NCI-H345 (cell line): ENCODE measurements around the gene DROSHA.
"Not testable (repeated sequence)": the region's sequence is repeated elsewhere in the genome, so short reads cannot be mapped to it uniquely, and the experiment has no call there.

Experiments
- DNase-seq: peaks from one replicate; lab custom pipeline; 2025; lab: John Stamatoyannopoulos, UW

The DROSHA gene

GRCh38 chr5:31416547-31416946, 115.3 kb downstream of the DROSHA start:
- no peak for DNase-seq

- DNase-seq: no peak
Measured at GRCh38 chr5:31415960-31416359, 115.9 kb downstream of the DROSHA start.

GRCh38 chr5:31415009-31415923, 116.6 kb downstream of the DROSHA start:
- no peak for DNase-seq

GRCh38 chr5:31413030-31413812, 118.7 kb downstream of the DROSHA start:
- no peak for DNase-seq

GRCh38 chr5:31412324-31412723, 119.6 kb downstream of the DROSHA start:
- DNase-seq: no peak

- DNase-seq: no peak
Measured at GRCh38 chr5:31410089-31410488, 121.8 kb downstream of the DROSHA start.

GRCh38 chr5:31408814-31409213, 123.1 kb downstream of the DROSHA start:
- DNase-seq: no peak

GRCh38 chr5:31407921-31408693, 123.8 kb downstream of the DROSHA start:
- DNase-seq: no peak

GRCh38 chr5:31404325-31404724, 127.6 kb downstream of the DROSHA start:
- no peak for DNase-seq

GRCh38 chr5:31401691-31402090, 130.2 kb downstream of the DROSHA start:
- DNase-seq: no peak

GRCh38 chr5:31397926-31398557, 133.9 kb downstream of the DROSHA start:
- no peak for DNase-seq

- no peak for DNase-seq
Measured at GRCh38 chr5:31396611-31397295, 135.1 kb downstream of the DROSHA start.

GRCh38 chr5:31395450-31396045, 136.3 kb downstream of the DROSHA start:
- DNase-seq: not testable (repeated sequence)

GRCh38 chr5:31393126-31393525, 138.8 kb downstream of the DROSHA start:
- no peak for DNase-seq

- no peak for DNase-seq
Measured at GRCh38 chr5:31392061-31392460, 139.8 kb downstream of the DROSHA start.

GRCh38 chr5:31390256-31390655, 141.6 kb downstream of the DROSHA start:
- no peak for DNase-seq

GRCh38 chr5:31385774-31386537, 145.9 kb downstream of the DROSHA start:
- DNase-seq: no peak

GRCh38 chr5:31383734-31384133, 148.2 kb downstream of the DROSHA start:
- no peak for DNase-seq

GRCh38 chr5:31382051-31382878, 149.6 kb downstream of the DROSHA start:
- DNase-seq: no peak
